ENCODE measurements around the gene CARMIL1.

CARMIL1 gene

DNA sequence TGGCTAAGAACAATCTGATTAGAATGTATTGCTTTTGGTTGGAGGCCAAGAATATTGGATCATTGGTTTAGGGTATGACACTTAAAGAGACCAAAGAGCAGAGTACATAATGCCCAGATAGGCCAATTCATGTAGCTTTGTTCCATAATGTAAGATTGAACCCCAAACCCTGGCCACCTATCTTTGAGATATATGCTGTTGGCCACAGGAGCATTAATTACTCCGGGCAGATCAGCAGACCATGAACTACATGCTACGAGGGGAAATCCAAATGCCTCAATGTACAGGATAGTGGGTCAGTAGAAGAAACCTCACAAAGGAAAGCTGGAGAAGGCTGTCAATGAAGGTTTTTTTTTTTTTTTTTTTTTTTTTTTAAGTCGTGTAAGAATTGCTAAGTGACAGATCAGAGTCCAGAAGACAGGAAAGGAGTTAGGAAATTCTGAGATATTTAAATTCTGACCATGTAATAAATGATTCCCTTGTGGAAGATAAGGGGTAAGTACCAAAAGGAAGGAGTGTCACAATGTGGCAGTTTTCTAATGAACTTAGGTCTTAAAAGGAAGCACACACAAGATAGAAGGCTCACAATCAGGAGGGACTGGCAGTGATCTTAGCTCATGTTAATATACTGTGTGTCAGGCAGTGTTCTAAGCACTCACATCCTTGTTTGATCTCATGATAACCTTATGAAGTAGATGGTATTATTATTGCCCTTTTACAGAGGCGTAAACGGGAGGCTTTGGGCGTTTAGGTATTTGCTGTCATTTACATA, 61.4 kb downstream of the CARMIL1 start:
- DNase-seq: no peak

DNA sequence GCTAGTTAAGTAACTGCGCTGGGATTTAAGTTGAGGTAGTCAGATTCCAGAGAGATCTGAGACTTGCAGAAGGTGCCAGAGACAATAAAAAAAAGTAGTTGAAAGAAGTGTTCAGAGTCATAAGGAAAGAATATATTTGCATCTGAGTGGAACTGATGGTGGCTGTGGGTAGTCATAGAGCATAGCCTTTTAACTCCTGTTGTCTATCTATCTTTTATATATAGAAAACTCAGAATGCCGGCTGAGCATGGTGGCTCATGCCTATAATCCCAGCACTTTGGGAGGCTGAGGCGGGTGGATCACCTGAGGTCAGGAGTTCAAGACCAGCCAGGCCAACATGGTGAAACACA, 62.0 kb downstream of the CARMIL1 start:
- no peak for DNase-seq

DNA sequence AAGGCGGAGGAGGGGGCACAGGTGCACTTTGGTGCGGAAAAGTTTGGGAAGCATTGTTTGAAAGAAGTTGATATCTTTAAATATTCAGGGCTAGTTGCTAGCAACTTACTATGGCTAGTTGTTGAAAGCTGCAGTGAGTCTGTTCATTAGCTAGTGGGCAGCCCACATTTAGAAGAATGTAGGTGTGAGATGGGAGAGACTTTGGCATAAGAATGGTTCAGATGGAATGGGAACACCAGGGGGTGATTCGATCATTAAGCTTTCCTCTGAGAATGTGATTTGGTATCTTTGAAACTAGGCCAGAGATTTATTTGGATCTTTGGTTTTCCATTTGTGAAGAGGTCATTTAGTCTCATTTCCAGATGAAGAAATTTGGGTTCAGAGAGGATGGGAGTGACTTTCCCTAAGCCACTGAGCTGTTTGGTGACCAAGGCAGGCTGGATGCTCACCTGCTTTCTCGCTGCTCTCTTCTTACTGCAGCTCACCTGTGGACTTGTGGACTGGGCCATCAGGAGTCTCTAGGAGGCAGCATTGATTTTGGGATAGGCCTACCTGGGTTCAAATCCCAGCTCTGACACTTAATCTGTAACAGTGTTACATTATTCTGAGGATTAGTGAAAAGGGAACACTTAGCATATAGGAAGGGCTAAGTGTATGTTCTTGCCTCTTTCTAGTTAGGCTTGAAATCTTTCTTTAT, 62.9 kb downstream of the CARMIL1 start:
- DNase-seq: no peak

DNA sequence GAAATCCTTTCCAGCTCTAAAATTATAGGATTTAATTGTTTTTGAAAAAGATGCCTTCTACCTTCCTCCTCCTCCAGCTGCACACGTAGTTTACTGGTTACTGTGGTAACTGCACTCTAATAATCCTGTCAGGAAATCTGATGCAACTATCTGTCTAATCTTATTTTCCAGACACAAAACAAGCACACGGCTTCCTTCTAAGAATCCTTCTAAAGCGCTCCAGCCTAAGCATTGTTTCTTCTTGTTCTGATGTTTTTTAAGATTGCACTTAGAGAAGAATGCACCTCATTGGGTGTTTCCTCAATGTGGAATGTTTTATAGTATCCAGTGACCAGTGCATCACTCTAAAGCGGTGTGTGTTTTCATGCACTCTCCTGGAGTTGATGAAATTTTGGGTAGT, 63.6 kb downstream of the CARMIL1 start:
- peak; percentile 25 to 45 for DNase-seq

DNA sequence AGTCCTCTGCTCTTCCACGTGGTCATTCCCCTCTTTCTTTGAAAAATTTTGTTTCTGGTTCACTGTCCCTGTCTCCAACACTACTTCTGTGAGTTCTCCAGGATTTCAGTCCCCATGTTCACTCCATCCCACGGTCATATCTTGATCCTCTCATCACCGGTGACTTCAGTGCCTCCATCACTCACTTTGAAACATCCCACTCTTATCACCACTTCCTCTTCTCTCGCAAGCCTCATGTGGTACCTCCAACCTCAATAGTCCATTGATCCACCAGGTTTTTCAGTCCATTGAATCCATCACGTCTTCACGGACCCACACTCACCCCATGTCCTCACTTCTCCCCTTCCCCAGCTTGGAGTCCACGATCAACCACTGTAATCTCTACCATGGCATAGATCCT, 64.8 kb downstream of the CARMIL1 start:
- no peak for DNase-seq

DNA sequence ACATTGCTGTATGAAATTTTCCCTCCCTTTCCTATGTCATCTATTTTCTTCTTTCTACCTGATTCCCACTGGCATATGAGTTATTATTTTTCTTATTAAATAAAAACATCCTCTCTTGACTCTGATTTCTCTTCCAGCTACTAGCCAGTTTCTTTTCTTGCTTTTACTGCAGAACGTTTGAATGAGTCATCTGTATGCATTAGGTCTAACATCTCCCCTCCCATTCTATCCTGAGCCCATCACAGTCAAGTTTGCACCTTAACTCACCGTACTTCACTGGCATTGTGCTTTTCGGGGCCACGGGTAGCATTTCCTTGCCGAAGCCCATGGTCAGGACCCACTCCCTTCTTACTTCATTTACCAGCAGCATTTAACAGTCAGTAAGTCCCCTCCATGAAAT, 65.7 kb downstream of the CARMIL1 start:
- no peak for DNase-seq

DNA sequence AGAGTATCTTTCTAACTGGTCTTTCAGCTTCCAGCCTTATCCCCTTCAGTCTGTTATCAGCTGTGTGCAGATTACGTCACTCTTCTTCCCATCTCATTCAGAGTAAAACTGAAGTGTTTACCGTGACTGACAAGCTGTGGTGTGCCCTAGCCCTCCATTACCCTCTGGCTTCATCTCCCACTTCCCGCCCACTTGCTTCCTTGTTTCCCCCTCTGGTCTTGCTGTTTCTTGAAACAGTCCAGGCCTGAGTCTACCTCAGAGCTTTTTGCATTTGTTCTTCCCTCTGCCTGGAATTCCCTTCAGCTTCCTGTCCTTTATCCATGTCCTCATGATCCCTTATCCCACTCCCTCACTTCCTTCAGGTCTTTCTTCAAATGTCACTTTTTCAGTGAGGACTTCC, 66.9 kb downstream of the CARMIL1 start:
- no peak for DNase-seq

DNA sequence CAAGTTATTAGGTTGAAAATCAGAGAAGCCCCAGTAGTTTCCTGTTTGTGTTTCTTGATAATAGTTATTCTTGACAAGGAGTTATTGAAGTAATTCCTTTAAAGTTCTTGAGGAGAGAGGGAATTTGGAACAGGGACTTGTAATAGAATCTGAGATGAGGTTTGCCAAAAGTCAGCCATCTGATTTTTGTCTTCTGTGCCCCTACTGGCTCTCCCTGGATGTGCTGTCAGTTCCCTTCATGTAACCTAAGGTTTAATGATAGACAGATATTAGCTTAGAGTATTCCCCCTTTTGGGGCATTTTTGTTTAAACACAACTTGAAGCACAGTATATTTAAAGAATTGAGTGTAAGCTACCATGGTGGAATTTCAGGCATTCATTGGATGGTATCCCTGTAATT, 71.4 kb downstream of the CARMIL1 start:
- DNase-seq: no peak

DNA sequence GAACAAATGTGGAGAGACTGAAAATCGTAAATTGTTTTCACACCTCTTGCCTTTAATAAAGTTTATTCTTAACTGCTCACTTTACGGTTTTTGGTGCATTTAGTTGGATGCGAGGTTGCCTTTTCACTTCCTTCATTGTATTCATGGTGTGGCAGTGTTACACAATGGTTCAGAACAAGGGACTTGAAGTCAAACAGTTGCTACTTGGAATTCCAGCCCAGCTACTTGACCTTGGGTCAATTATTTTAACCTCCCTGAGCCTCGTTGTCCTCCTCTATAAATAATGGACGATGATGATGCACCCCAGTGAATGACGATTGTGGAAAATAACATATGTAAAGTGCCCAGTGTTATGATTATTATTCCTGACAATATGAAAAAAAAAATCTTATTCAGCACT, 72.3 kb downstream of the CARMIL1 start:
- DNase-seq: no peak

DNA sequence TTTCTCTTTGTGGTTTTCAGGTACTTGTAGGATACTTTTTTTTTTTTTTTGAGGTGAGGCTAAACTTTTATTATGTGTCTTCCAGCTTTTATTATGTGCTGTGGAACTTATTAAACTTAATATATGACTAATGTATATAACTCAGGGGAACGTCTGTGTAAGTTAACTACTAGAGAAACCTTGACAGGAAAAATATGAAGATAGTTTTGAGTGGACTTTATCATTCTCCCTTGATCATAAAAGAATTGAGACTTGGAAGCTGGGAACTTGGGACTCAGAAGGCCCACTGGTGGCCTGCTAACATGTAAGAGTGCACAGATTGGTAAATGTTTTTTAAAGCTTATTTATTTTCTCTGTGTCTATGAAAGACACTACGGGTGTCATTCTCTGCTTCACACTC, 73.1 kb downstream of the CARMIL1 start:
- DNase-seq: no peak

DNA sequence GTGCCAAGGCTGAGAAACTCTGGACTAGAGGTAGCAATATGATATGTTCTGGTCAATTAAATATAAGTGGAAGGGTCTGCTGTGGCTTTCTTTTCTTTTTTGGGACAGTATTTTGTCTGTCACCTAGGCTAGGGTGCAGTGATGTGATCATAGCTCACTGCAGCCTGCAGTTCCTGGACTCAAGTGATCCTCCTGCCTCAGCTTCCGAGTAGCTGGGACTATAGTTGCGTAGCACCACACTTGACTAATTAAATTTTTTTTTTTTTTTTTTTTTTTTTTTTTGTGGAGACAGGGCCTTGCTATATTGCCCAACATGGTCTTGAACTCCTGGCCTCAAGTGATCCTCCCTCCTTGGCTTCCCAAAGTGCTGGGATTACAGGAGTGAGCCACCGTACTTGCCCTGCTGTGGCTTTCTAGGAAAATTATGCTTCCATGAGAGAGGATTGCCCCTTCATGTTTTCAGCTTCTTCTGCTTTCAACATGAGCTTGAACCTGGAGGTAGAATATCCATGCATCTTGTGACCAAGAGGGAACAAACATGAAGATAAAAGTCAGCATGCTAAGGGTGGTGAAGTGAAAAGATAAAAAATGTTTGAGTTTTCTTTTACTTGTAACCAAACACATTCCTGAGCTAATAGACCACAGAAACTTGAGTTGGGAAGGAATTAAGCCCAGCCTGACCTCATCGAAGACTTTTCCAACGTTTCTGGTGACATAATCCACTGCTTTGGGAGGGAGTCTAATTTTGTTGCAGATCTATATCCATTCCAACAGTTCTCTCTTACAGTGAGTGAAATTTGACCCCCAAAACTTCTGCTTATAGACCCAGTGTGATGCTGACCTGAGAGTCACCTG, 75.1 kb downstream of the CARMIL1 start:
- DNase-seq: no peak

DNA sequence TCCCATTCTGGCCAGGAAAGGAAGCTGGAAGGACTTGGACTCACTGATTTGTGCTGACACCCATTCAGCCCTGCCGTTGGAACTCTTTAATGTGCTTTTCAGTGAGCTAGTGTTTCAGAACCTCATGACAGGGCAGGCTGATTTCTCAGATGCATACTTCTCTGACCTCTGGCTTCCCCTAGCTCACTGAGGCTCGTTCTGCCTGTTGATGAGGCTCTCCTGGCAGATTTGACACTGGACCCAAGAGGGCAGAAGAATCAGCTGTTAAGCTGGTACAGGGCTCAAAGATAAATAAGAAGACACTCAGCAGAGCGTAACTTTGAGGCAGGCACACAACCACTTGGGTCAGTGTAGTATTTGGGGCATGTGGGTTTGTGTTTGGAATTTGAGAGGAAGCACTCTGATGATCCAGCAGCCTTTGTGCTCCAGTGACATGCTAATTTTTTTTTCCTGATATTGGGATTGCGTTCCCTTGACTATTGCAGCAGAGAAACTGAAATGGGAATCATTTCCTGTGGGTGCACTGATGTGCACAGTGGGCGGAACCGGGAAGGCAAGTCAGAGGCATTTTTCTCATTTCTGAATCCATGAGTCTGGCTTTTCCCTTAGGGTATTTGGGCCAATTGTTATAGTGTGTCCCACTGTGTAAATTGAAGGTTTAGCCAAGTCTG, 80.2 kb downstream of the CARMIL1 start:
- no peak for DNase-seq

DNA sequence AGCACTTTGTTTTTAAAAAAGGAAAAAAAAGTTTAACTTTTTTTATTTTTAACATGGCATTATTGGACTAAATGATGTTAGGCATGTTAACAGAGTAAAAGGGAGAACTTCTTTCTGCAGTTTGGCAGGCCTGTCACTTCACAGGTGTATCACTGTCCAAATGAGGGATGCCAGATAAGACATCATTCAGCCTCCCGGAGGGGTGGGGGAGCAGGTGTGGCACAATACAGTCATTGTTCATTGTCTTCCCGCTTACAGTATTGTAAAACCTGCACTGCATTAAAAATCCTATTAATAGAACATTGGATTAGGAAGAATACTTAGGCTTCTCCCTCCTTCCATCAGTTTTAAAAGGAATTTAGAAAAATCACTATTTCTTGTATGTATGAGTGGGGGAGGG, 80.7 kb downstream of the CARMIL1 start:
- no peak for DNase-seq

DNA sequence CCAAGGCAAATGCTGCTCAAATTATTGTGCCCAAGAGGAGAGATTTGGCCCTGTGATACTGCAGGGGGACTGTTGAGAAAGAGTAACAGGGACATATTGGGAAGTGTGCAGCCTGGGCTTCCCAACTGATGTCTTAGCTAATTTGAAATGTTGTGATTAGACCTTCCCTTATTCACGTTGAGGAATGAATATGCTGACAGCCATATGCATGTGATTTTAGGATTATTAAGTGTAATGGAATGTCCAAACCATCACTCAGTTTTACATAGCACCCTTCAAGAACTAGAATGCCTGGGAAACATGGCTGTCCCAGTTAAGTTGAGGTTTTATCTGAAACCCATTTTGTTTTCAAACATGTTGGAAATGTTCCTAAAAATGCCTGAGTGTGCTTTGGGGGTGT, 81.4 kb downstream of the CARMIL1 start:
- DNase-seq: no peak

DNA sequence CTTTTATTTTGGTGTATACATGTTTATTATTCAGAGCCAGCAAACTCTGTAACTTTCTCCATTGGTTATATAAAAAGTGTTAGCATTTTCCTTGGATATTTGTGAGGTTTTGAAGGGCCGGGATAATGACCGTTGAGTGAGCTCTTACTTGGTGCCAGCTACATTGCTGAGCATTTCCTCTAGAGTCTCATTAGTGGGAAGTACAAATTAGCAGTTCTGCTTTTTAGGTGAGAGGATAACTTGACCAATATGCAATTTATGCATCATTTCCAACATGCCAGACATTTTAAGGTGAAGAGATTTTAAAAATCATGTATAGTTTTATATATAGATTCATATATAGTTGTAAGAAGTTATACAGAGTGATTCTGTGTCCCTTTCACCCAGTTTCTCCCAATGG, 84.3 kb downstream of the CARMIL1 start:
- peak; percentile 25 to 54 for DNase-seq

DNA sequence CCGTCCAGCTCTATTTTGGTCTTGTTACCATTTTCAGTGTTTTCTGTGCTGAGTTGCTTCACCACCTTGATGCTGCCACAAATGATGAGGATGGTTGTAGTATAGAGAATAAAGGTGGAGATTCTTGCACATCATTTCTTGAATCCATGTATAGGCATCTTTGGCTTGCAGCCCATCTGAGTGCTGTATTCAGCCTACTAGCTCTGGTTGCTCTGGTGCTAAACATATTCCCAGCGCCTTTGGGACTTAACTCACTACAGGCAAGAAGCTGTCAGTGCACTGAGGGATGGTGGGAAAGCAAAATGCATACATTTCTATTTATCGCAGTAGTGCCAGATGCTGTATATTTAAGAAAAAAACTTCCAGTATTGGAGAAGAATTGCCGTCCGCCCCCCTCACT, 86.0 kb downstream of the CARMIL1 start:
- DNase-seq: no peak

DNA sequence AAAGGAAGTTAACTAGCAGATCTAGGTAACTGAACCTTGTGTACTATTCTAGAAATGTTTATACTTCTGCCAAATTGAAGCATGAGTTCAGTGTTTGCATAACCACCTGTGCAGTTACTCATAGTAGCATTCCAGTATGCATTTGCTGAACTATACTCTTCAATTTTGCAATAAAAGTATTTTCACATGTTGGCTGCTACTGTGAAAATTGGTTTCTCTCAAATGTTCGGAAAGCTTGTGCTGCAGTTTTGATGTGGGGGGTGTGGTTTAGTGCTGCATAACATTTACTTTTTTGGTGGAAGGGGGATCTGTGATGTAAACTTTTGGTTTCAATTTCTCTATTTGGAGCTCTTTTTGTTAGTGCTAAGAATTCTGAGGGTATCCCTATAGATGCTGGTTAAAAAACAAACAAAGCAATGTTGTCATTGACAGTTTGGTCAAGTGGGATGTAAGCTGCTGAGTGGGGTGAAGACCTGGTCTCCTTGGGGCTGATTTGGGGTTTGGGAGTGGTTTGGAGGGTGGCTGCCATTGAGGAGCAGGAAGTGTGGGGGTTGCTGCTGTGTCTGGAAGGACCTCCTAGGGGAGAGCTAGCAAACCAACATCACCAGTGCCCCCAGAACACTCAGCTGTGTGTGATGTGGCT, 87.8 kb downstream of the CARMIL1 start:
- DNase-seq: no peak

DNA sequence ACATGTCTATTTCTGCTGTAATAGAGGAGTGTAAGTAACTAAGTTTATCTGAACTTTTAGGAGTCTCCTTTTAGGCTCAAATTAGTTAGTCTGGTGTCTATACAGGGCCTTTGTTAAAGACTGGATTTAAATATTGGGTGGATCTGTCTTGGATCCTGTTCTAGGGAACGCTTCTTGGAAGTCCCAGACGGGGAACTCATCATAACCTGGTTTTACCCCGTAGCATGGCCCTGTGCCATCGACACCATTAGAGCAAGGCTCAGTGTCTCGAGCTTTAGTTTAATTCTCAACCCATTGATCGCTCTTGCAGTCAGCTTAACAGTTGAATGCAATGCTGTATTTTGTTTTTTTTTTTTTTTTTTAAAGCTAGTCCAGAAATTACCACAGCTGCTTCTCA, 89.9 kb downstream of the CARMIL1 start:
- DNase-seq: no peak

DNA sequence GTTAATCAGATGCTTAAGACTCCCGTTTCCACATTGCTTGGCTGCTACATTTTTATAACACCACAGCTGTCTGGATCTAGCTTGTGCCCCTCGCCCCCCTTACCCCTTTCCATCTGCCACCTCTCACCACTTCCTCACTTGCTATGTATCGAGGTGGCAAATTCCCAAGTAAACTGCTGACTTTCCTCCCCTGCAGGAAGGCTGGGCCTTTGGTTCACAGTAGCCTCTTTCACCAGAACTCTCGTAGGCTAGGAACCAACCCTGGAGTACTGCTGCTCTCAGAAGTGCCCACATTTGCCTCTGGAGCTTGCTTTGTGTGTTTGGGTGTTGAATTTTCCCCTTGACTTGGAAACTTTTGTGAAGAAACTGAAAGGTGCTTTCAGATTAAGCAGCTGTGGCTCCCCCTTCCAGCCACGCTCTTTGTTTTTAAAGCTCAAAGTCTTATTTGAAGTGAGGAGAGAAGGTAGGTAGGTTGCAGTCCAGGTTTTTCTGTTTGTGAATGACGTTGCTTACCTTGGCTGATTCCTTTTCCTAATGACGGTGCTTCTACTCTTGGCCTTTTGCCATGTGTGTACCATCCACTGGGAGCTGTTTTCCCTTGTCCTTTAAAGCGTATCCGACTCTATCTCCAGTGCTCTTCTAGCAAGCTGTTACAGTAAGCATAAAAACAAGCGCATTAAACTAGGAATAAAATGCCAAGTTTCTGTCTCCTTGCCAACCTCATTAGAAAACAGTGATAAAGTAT, 90.4 kb downstream of the CARMIL1 start:
- DNase-seq: no peak

DNA sequence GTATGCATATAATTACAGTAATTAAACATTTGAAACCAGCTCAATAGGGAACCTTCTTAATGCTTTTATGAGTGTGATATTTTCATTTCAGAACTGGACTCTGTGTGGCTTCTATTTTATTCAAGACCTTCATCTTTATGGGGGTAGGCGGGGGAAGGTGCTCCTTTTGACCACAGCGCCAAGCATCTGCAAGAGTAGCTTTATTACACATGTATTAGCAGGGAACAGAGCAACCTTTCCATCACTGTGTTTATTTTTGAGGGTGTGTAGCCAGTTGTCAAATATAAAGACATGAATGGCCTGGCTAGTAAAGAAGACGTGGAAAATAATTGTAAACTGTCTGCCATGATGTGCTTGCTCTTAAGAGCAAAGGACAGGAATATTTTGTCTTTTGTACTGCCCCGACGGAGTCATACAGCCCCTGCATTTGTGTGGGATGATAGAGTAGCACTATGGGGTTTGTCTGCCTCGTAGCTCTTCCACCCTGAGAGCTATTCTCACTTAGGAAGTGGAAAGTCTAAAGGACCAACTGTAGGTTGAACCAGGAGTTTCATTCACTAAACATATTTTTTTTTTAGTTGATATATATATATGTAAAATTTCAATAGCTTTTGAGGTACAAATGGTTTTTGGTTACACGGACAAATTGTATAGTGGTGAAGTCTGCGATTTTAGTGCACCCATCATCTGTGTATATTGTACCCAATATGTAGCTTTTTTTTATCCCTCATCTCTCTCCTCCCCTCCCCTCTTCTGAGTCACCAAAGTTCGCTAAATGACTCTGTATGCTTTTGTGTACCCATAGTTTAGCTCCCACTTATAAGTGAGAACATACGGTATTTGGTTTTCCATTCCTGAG, 91.2 kb downstream of the CARMIL1 start:
- no peak for DNase-seq

DNA sequence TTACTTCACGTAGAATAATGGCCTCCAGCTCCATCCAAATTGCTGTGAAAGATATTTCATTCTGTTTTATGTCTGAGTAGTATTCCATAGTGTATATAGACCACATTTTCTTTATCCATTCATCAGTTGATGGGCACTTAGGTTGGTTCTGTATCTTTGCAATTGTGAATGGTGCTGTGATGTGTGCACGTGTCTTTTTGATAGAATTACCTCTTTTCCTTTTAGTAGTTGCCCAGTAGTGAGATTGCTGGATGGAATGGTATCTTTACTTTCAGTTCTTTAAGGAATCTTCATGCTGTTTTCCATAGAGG, 91.8 kb downstream of the CARMIL1 start:
- DNase-seq: no peak
